H1 (cell line): Measurements from ENCODE around the gene CACNA2D1. TPM values are rescaled to one million over a fixed set of nuclear protein-coding genes. Genes with fewer than 3 reads are reported as not detected.

Source experiments
- ATF2 ChIP-seq: IDR thresholded peaks from 2 replicates; pipeline ENCODE4 v1.6.1; 2012; ENCODE audit warnings: low read length, inconsistent platforms
- EP300 ChIP-seq, 2 experiments: IDR thresholded peaks; 1 replicate in 1 of 2; 2 replicates in 1 of 2; pipeline ENCODE4 v1.6.1; 2011 to 2012; ENCODE audit warnings: low read depth in 2 of 2, low read length in 2 of 2, mild to moderate bottlenecking in 2 of 2, borderline replicate concordance in 1 of 2, inconsistent platforms in 1 of 2, moderate library complexity in 1 of 2
- KDM4A ChIP-seq: IDR thresholded peaks from one replicate; pipeline ENCODE4 v1.7.1; 2012; ENCODE audit warnings: low read depth, mild to moderate bottlenecking, moderate library complexity, low read length, inconsistent platforms; ENCODE audit not compliant: severe bottlenecking
- MAFK ChIP-seq: IDR thresholded peaks from 2 replicates; pipeline ENCODE4 v1.6.1; 2012; ENCODE audit warnings: low read depth, mild to moderate bottlenecking, improper control_type of control experiment, low read length
- SRF ChIP-seq: IDR thresholded peaks from 2 replicates; pipeline ENCODE4 v1.6.1; 2011; ENCODE audit warnings: mild to moderate bottlenecking, low read depth, low read length, moderate library complexity
- polyA plus RNA-seq, 7 experiments: library from polyadenylated mRNA; depleted of rRNA in 3 of 7; stranded (reverse) in 5 of 7; unstranded in 2 of 7; fragments of >200 nt in 5 of 7; fragments of 200-250 nt in 2 of 7; gene quantifications; 1 replicate in 5 of 7; 2 replicates in 1 of 7; 4 replicates in 1 of 7; pipeline versions ENCODE4 v1.2.1 to v1.2.3, GENCODE V29; 2011 to 2013; ENCODE audit warnings: missing spikeins in 2 of 7, mixed read lengths in 2 of 7
- total RNA-seq: library from RNA; stranded (reverse); fragmentation: NEBNext Ultra II Directional; extraction: Animal tissue kit (Norgen Biotek cat#: 25700); gene quantifications from 2 replicates; pipeline ENCODE4 v1.2.1, GENCODE V29; 2021

CACNA2D1 gene
- total and polyA plus RNA-seq, 2 of the 8 experiments (the other 6 are each of a cell fraction or from before 2014, with no cell fraction given): 4.3 to 27.3 TPM

- no peak for TF ChIP-seq ATF2
- TF ChIP-seq KDM4A: no peak
- no peak for TF ChIP-seq EP300 (IDR thresholded peaks at IDR 0.05; ENCODE audit: borderline replicate concordance in 1 of 2, low read depth in 2 of 2, low read length in 2 of 2)
- TF ChIP-seq SRF: no peak
- no peak for TF ChIP-seq MAFK
- TF ChIP-seq, all 59 proteins: peak for 0
These were observed 25.6 kb upstream of the CACNA2D1 start (continued) for GRCh38 chr7:82469207-82469606.
